ENCODE results near the gene IFNA2. TPM values are rescaled to one million over a fixed set of nuclear protein-coding genes. Genes with fewer than 3 reads are reported as not detected.
"Not testable (repeated sequence)": the region's sequence is repeated elsewhere in the genome, so short reads cannot be mapped to it uniquely, and the experiment has no call there.

IFNA2 gene
- total RNA-seq, 1 donor = not detected

GRCh38 chr9:21381448-21382339, 3.5 kb downstream of the IFNA2 start:
- H4K20me1 ChIP-seq (ENCODE audit: insufficient read depth, low read length) = no peaks in the 10 kb centered on the region
- peaks cover 56% of the 10 kb centered on the region for H3K27me3 ChIP-seq (ENCODE audit: insufficient read depth, low read length)
- no peak for DNase-seq (ENCODE audit: insufficient read length, low spot score, missing footprints)
- H3K4me2 ChIP-seq (ENCODE audit: insufficient read depth, low read length) = peak overlapping the region; percentile 18
- no peak overlapping the region for H3K4me3 ChIP-seq (ENCODE audit: insufficient read depth, low read length)
- no peaks in the 10 kb centered on the region for H3K4me1 ChIP-seq (ENCODE audit: insufficient read depth, low read length)
- H3K27ac ChIP-seq (ENCODE audit: low read depth, low read length) = no peak overlapping the region
- no peak overlapping the region for H2AFZ ChIP-seq (ENCODE audit: low read length)
- no peaks in the 10 kb centered on the region for H3K9me3 ChIP-seq (ENCODE audit: low read depth, low read length)
- no peaks in the 10 kb centered on the region for H3K36me3 ChIP-seq (ENCODE audit: insufficient read depth, low read length)
- no peaks in the 10 kb centered on the region for H3K79me2 ChIP-seq (ENCODE audit: insufficient read depth, low read length)
- TF ChIP-seq CTCF (IDR thresholded peaks at IDR 0.05; ENCODE audit: extremely low read depth, low read depth, low read length) = no peak

GRCh38 chr9:21371467-21371866, 13.7 kb downstream of the IFNA2 start:
- not testable (repeated sequence) for H3K4me1 ChIP-seq (ENCODE audit: insufficient read depth, low read length); H3K9me3 ChIP-seq (ENCODE audit: low read depth, low read length); H3K79me2 ChIP-seq (ENCODE audit: insufficient read depth, low read length); H2AFZ ChIP-seq (ENCODE audit: low read length); H3K36me3 ChIP-seq (ENCODE audit: insufficient read depth, low read length); DNase-seq (ENCODE audit: insufficient read length, low spot score, missing footprints); H3K27ac ChIP-seq (ENCODE audit: low read depth, low read length); H3K4me3 ChIP-seq (ENCODE audit: insufficient read depth, low read length); H3K4me2 ChIP-seq (ENCODE audit: insufficient read depth, low read length); H4K20me1 ChIP-seq (ENCODE audit: insufficient read depth, low read length)
- peaks cover 14% of the 10 kb centered on the region for H3K27me3 ChIP-seq (ENCODE audit: insufficient read depth, low read length)

GRCh38 chr9:21367957-21368356, 17.2 kb downstream of the IFNA2 start, which contains the start of gene IFNA13:
TSS of gene IFNA13 (minus strand) at chr9:21368057. CDS start at chr9:21368010, 47 bp downstream.
- Histone ChIP-seq H3K4me3 (ENCODE audit: insufficient read depth, low read length) (no peak within 1 kb of the TSS), H3K36me3 (ENCODE audit: insufficient read depth, low read length) (no peaks in the 10 kb centered on the region), H3K27me3 (ENCODE audit: insufficient read depth, low read length) (peaks cover 28% of the 10 kb centered on the region), H3K4me2 (ENCODE audit: insufficient read depth, low read length) (no peak within 1 kb of the TSS), H2AFZ (ENCODE audit: low read length) (no peak within 1 kb of the TSS), H3K27ac (ENCODE audit: low read depth, low read length) (no peak within 1 kb of the TSS), H4K20me1 (ENCODE audit: insufficient read depth, low read length) (no peaks in the 10 kb centered on the region), H3K79me2 (ENCODE audit: insufficient read depth, low read length) (no peaks in the 10 kb centered on the region), H3K9me3 (ENCODE audit: low read depth, low read length) (no peaks in the 10 kb centered on the region), H3K4me1 (ENCODE audit: insufficient read depth, low read length) (no peaks in the 10 kb centered on the region)
- no peak for DNase-seq (ENCODE audit: insufficient read length, low spot score, missing footprints)
- no peak for TF ChIP-seq CTCF (IDR thresholded peaks at IDR 0.05; ENCODE audit: extremely low read depth, low read depth, low read length)

- not testable (repeated sequence) for H3K36me3 ChIP-seq (ENCODE audit: insufficient read depth, low read length); H3K79me2 ChIP-seq (ENCODE audit: insufficient read depth, low read length); H3K9me3 ChIP-seq (ENCODE audit: low read depth, low read length); H3K27ac ChIP-seq (ENCODE audit: low read depth, low read length); H3K4me1 ChIP-seq (ENCODE audit: insufficient read depth, low read length); H3K4me2 ChIP-seq (ENCODE audit: insufficient read depth, low read length); DNase-seq (ENCODE audit: insufficient read length, low spot score, missing footprints); H4K20me1 ChIP-seq (ENCODE audit: insufficient read depth, low read length); H3K4me3 ChIP-seq (ENCODE audit: insufficient read depth, low read length); H2AFZ ChIP-seq (ENCODE audit: low read length)
- H3K27me3 ChIP-seq (ENCODE audit: insufficient read depth, low read length) = peaks cover 28% of the 10 kb centered on the region
These were observed 18.0 kb downstream of the IFNA2 start for GRCh38 chr9:21367169-21367568.

GRCh38 chr9:21362287-21362686, 22.9 kb downstream of the IFNA2 start:
- Histone ChIP-seq H3K9me3 (ENCODE audit: low read depth, low read length) (no peaks in the 10 kb centered on the region), H4K20me1 (ENCODE audit: insufficient read depth, low read length) (no peaks in the 10 kb centered on the region), H3K4me1 (ENCODE audit: insufficient read depth, low read length) (no peaks in the 10 kb centered on the region), H3K36me3 (ENCODE audit: insufficient read depth, low read length) (no peaks in the 10 kb centered on the region), H3K27ac (ENCODE audit: low read depth, low read length) (no peak overlapping the region), H3K79me2 (ENCODE audit: insufficient read depth, low read length) (no peaks in the 10 kb centered on the region), H3K27me3 (ENCODE audit: insufficient read depth, low read length) (peaks cover 14% of the 10 kb centered on the region), H2AFZ (ENCODE audit: low read length) (no peak overlapping the region), H3K4me3 (ENCODE audit: insufficient read depth, low read length) (no peak overlapping the region), H3K4me2 (ENCODE audit: insufficient read depth, low read length) (no peak overlapping the region)
- TF ChIP-seq CTCF (IDR thresholded peaks at IDR 0.05; ENCODE audit: extremely low read depth, low read depth, low read length) = no peak
- DNase-seq (ENCODE audit: insufficient read length, low spot score, missing footprints) = no peak

All from osteoblast (primary cell).